IMR-90 (cell line): ENCODE measurements around the gene CACNA2D1. TPM values are rescaled to one million over a fixed set of nuclear protein-coding genes. Genes with fewer than 3 reads are reported as not detected.
A peak's percentile ranks its signal among the peaks of the same experiment; 100 is the strongest.
"Not testable (repeated sequence)": the region's sequence is repeated elsewhere in the genome, so short reads cannot be mapped to it uniquely, and the experiment has no call there.

ENCODE experiments used
- ATAC-seq: fragments of 200-7000 bp; cut with Tn5 transposase; 2 replicates; pipeline ENCODE4 v1.9.1; 2020; ENCODE audit warnings: low read depth, mild to moderate bottlenecking, moderate library complexity
- BruUV-seq: library from RNA; stranded (reverse); fragments of 400-500 nt; replicated peaks from 2 replicates; lab custom pipeline; 2021; lab: Mats Ljungman, UMichigan
- CTCF ChIA-PET: fragments of 300-600 bp; formaldehyde crosslinking; extraction: SDS; loops from one replicate; lab custom pipeline; 2021; ENCODE audit warnings: antibody characterized with exemption; lab: Yijun Ruan, JAX
- POLR2A ChIA-PET: fragments of 300-600 bp; sonication (Branson Sonifier 250); formaldehyde crosslinking; loops from one replicate; lab custom pipeline; 2022; ENCODE audit warnings: antibody characterized with exemption; ENCODE audit not compliant: unreplicated experiment; lab: Charles Lee
- DNase-seq: peaks from one replicate; pipeline ENCODE4 v3.0.0; 2013
- H2AFZ ChIP-seq: replicated peaks from 2 replicates; pipeline ENCODE3; 2013; ENCODE audit warnings: low read length, mild to moderate bottlenecking; ENCODE audit not compliant: poor library complexity
- H2AK5ac ChIP-seq: 2 replicates; pipeline ENCODE4 v1.6.1; 2013; ENCODE audit warnings: low read depth, low read length, inconsistent platforms
- H2AK9ac ChIP-seq: replicated peaks from 2 replicates; pipeline ENCODE3; 2013; ENCODE audit warnings: mild to moderate bottlenecking, low read depth, low read length, moderate library complexity; ENCODE audit not compliant: poor library complexity
- H2BK120ac ChIP-seq: 2 replicates; pipeline ENCODE4 v1.6.1; 2013; ENCODE audit warnings: low read depth, low read length, inconsistent platforms
- H2BK15ac ChIP-seq: 3 replicates; pipeline ENCODE4 v1.6.1; 2013; ENCODE audit warnings: low read depth, low read length, inconsistent platforms
- H2BK20ac ChIP-seq: 2 replicates; pipeline ENCODE4 v1.6.1; 2013; ENCODE audit warnings: low read depth, mild to moderate bottlenecking, inconsistent platforms, low read length, moderate library complexity
- H2BK5ac ChIP-seq: 2 replicates; pipeline ENCODE4 v1.6.1; 2013; ENCODE audit warnings: mild to moderate bottlenecking, low read depth, low read length, inconsistent platforms; ENCODE audit not compliant: poor library complexity, severe bottlenecking
- H3K14ac ChIP-seq: replicated peaks from 2 replicates; pipeline ENCODE4 v1.6.1; 2013; ENCODE audit warnings: low read depth, low read length, inconsistent platforms
- H3K18ac ChIP-seq: 2 replicates; pipeline ENCODE4 v1.6.1; 2013; ENCODE audit warnings: low read depth, low read length, control low read depth
- H3K23ac ChIP-seq: 2 replicates; pipeline ENCODE4 v1.6.1; 2013; ENCODE audit warnings: low read depth, low read length, inconsistent platforms
- H3K27ac ChIP-seq: 2 replicates; pipeline ENCODE4 v1.5.1; 2013; ENCODE audit warnings: mild to moderate bottlenecking, control low read depth, low read length; ENCODE audit not compliant: insufficient read depth
- H3K27me3 ChIP-seq: 2 replicates; pipeline ENCODE4 v1.6.1; 2013; ENCODE audit warnings: low read length; ENCODE audit not compliant: control insufficient read depth, insufficient read depth
- H3K36me3 ChIP-seq: 2 replicates; pipeline ENCODE4 v1.6.1; 2013; ENCODE audit warnings: low read length, mixed read lengths; ENCODE audit not compliant: control insufficient read depth, insufficient read depth
- H3K4ac ChIP-seq: 2 replicates; pipeline ENCODE4 v1.6.1; 2013; ENCODE audit warnings: low read depth, low read length, inconsistent platforms
- H3K4me1 ChIP-seq: 2 replicates; pipeline ENCODE4 v1.6.1; 2013; ENCODE audit warnings: low read length, mixed read lengths; ENCODE audit not compliant: control insufficient read depth, insufficient read depth
- H3K4me2 ChIP-seq: 2 replicates; pipeline ENCODE4 v1.6.1; 2013; ENCODE audit warnings: low read depth, mild to moderate bottlenecking, control low read depth, low read length, moderate library complexity
- H3K4me3 ChIP-seq: 2 replicates; pipeline ENCODE4 v1.5.1; 2013; ENCODE audit warnings: low read depth, mild to moderate bottlenecking, control low read depth, low read length, moderate library complexity; ENCODE audit not compliant: insufficient read depth
- H3K56ac ChIP-seq: 2 replicates; pipeline ENCODE4 v1.6.1; 2013; ENCODE audit warnings: low read length, inconsistent platforms; ENCODE audit not compliant: insufficient read depth; ENCODE audit errors: extremely low read depth
- H3K79me1 ChIP-seq, 2 experiments: 2 replicates each; pipeline ENCODE4 v1.6.1; 2013; ENCODE audit warnings: low read length in 2 of 2, inconsistent platforms in 1 of 2, low read depth in 1 of 2
- H3K9ac ChIP-seq: 2 replicates; pipeline ENCODE4 v1.6.1; 2013; ENCODE audit warnings: low read depth, low read length, control low read depth
- H3K9me1 ChIP-seq: 2 replicates; pipeline ENCODE4 v1.6.1; 2013; ENCODE audit warnings: low read length, inconsistent platforms; ENCODE audit not compliant: insufficient read depth
- H3K9me3 ChIP-seq: 2 replicates; pipeline ENCODE4 v1.6.1; 2013; ENCODE audit warnings: low read length; ENCODE audit not compliant: control insufficient read depth, insufficient read depth
- H4K20me1 ChIP-seq: 2 replicates; pipeline ENCODE4 v1.6.1; 2013; ENCODE audit warnings: low read length, inconsistent platforms; ENCODE audit not compliant: insufficient read depth
- H4K5ac ChIP-seq: 2 replicates; pipeline ENCODE4 v1.6.1; 2013; ENCODE audit warnings: mild to moderate bottlenecking, low read depth, low read length, control low read depth
- H4K8ac ChIP-seq, 2 experiments: 2 replicates each; pipeline ENCODE4 v1.6.1; 2013; ENCODE audit warnings: low read depth in 2 of 2, low read length in 2 of 2, control low read depth in 1 of 2, inconsistent platforms in 1 of 2
- H4K91ac ChIP-seq: 2 replicates; pipeline ENCODE4 v1.6.1; 2013; ENCODE audit warnings: low read depth, low read length, inconsistent platforms; ENCODE audit not compliant: insufficient read depth
- BHLHE40 ChIP-seq: fragments of 150-350 bp; IDR thresholded peaks from 2 replicates; pipeline ENCODE4 v1.6.1; 2016; ENCODE audit warnings: mild to moderate bottlenecking, low read depth, low read length
- WGBS, 2 experiments: methylation state at CpG; one replicate each; pipeline versions ENCODE4 v1.1.5 to v1.1.7; 2013; ENCODE audit warnings: missing lambda C conversion rate in 2 of 2; ENCODE audit not compliant: insufficient read length in 1 of 2; ENCODE audit errors: extremely low coverage in 2 of 2; 5-methylcytosine and 5-hydroxymethylcytosine counted together
- dilution Hi-C: fragments of 300-500 bp; cut with HindIII; formaldehyde crosslinking; loops from one replicate; pipeline ENCODE4 v1.14.3; 2018; ENCODE audit warnings: low sequenced_read_pairs; ENCODE audit not compliant: unreplicated experiment
- in situ Hi-C: fragments of 300-500 bp; cut with MboI; formaldehyde crosslinking; loops from 3 replicates; pipeline ENCODE4 v1.14.3; 2019; ENCODE audit warnings: low sequenced_read_pairs, inconsistent platforms, mixed read lengths
- intact Hi-C: fragments of 100-400 bp; cut with micrococcal nuclease; formaldehyde crosslinking; loops from 2 replicates; pipeline ENCODE4 v1.10.0; 2022
- polyA plus RNA-seq, 3 experiments: library from polyadenylated mRNA; depleted of rRNA; stranded (reverse); fragments of >200 nt; gene quantifications; 2 replicates each; pipeline ENCODE4 v1.2.3, GENCODE V29; 2012; ENCODE audit warnings: low replicate concordance in 1 of 3
- total RNA-seq: library from RNA; depleted of rRNA; stranded (reverse); fragments of >200 nt; gene quantifications from 2 replicates; pipeline ENCODE4 v1.2.3, GENCODE V29; 2012

CACNA2D1 gene
- total and polyA plus RNA-seq, 2 of the 4 experiments (the other 2 are of a cell fraction), result 5.8 to 21.9 TPM

DNA sequence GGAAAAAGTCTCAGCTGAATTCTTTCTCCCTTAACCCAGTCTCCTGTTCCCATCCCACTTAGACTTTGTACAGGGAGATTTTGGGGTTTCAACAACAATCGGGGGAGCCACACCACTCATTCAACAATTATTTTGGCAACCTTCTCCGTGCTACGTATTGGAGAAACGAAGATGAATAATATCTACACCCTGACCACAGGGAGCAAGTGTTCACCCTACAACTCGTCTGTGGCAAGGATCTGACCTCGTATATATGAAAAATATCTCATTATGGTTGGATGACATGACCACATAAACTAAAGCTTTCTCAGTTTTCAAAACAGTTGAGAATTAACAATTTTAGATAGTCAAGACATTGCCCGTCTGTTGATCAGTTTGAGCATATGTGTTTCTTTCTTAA is 302.1 kb downstream of the CACNA2D1 start:
- Histone ChIP-seq H3K27ac (no peak overlapping the region), H2AFZ (no peak overlapping the region), H2BK5ac (no peak overlapping the region), H4K20me1 (no peaks in the 10 kb centered on the region), H3K14ac (peak overlapping the region; percentile 42; the same call in 1 of the 2 replicates), H2BK120ac (no peak overlapping the region), H4K91ac (no peak overlapping the region), H4K8ac (0 out of 4 replicates have a peak overlapping the region, but pooled peaks of 1 of the 2 experiments have one; percentile 25), H3K9me1 (no peaks in the 10 kb centered on the region), H3K4me3 (no peak overlapping the region), H3K18ac (no peak overlapping the region), H2AK9ac (no peak overlapping the region), H3K27me3 (no peaks in the 10 kb centered on the region), H2AK5ac (peak overlapping the region; percentile 39; the same call in 1 of the 2 replicates), H2BK20ac (no peak overlapping the region), H4K5ac (no peak overlapping the region), H3K9me3 (no peaks in the 10 kb centered on the region), H3K9ac (no peak overlapping the region), H2BK15ac (no peak overlapping the region), H3K56ac (no peak overlapping the region), H3K4me1 (peaks cover 2% of the 10 kb centered on the region; the same call in 1 of the 2 replicates), H3K36me3 (no peaks in the 10 kb centered on the region), H3K4ac (no peak overlapping the region), H3K23ac (no peak overlapping the region), H3K79me1 (no peaks in the 10 kb centered on the region), H3K4me2 (peak overlapping the region; percentile 72)
- in situ Hi-C loops (no loop called here), dilution Hi-C loops (no loop called here), intact Hi-C loops (no loop called here)
- TF ChIP-seq BHLHE40, result no peak
- ATAC-seq (peak; percentile 75), DNase-seq (peak; percentile 70)
- CTCF ChIA-PET, result interaction anchor here (1.1 kb wide), 1 partner anchor 112 kb away, joined by 3 read pairs; no protein-coding TSS in a partner anchor
- POLR2A ChIA-PET, result interaction anchor here (0.6 kb wide), 1 partner anchor 1179 kb away, joined by 3 read pairs; no protein-coding TSS in a partner anchor
- BruUV-seq, result no TSS peak
- WGBS, 2 experiments, result no CpG with 5 or more reads among the region's 7 CpGs

DNA sequence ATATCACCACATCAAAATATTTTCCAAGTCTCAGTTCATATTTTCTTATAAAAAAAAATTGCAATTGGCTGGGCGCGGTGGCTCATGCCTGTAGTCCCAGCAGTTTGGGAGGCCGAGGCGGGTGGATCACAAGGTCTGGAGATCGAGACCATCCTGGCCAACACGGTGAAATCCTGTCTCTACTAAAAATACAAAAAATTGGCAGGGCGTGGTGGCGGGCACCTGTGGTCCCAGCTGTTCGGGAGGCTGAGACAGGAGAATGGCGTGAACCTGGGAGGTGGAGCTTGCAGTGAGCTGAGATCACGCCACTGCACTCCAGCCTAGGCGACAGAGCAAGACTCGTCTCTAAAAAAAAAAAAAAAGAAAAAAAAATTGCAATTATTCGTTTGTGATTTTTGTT is 303.0 kb downstream of the CACNA2D1 start:
- H3K27me3 ChIP-seq, H2BK20ac ChIP-seq, intact Hi-C loops, H3K9me3 ChIP-seq, H3K56ac ChIP-seq, BruUV-seq, H2BK5ac ChIP-seq, H3K9me1 ChIP-seq, H3K79me1 ChIP-seq, H4K8ac ChIP-seq, H4K20me1 ChIP-seq, H3K4me1 ChIP-seq, H2BK15ac ChIP-seq, H4K5ac ChIP-seq, H4K91ac ChIP-seq, H2BK120ac ChIP-seq, dilution Hi-C loops, H3K9ac ChIP-seq, H3K23ac ChIP-seq, H2AFZ ChIP-seq, H3K27ac ChIP-seq, H2AK5ac ChIP-seq, H3K4me2 ChIP-seq, POLR2A ChIA-PET, H2AK9ac ChIP-seq, H3K14ac ChIP-seq, H3K36me3 ChIP-seq, in situ Hi-C loops, DNase-seq, H3K4me3 ChIP-seq, H3K4ac ChIP-seq, H3K18ac ChIP-seq, ATAC-seq: not testable (repeated sequence)
- CTCF ChIA-PET, result interaction anchor here (1.1 kb wide), 1 partner anchor 113 kb away, joined by 3 read pairs; no protein-coding TSS in a partner anchor
- WGBS, 2 experiments, result 97% methylated on average over 5 of the region's 14 CpGs; no CpG with 5 or more reads in 1 of the 2 experiments
